Activated CD4-positive, CD25-positive, alpha-beta regulatory T cell treated with anti-CD3 and anti-CD28 coated beads, Interleukin-2, amount 50 U/mL, for 72 hours (primary cell): Measurements from ENCODE around the gene CEND1.
A peak's percentile ranks its signal among the peaks of the same experiment; 100 is the strongest.

ENCODE experiments used
- DNase-seq: peaks from one replicate; pipeline ENCODE4 v3.0.0; 2021

CEND1 gene

DNA sequence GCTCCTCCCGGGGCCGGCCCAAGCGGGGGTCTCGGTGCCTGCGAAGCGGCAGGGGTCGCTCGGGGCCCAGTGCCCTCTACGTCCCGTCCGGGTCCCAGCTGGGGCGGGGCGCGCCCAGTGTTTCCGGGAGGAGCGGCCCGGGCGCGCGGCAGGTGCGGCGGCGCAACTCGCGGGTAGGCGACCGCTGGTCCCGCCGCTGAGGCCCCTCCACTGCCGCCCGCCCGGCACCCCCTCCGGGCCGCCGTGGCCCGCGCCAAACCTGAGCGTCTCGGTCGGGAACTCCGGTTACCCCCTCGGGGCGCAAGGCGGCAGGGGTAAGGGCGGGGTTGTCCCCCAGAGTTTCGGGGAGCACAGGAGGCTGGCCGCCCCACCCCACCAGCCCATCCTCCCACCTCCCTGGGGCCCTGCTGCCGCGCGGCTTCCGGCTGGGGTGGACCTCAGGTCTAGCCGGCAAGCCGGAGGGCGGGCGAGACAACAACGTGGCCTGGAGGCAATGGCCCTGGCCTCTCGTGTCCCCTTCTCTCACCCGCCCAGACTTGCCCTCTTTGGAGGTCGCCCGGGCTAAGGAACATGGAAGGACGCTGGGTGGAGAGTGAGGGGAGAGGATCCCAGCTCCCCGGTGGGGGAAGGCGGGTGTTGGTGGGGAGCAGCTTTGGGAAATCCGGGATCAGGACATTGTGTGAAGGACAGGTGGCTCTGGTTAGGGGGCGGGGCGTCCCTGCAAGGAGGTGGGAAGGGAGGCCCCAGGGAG is 37.4 kb upstream of the CEND1 start:
- no peak for DNase-seq

DNA sequence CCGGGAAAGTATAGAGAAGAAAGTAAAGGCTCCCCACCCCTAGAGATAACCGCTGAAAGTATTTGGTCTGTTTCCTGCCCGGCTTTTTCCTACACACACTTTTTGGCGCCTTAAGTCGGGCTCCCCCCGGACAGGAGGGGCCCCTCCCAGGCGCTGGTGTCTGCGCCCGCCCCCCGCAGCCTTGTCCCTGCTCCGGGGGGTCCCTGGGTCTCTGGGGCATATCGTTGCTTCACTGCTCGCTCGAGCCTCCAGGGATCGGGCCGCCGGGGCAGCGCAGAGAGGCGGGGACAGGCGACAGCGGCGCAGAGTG is 36.9 kb upstream of the CEND1 start:
- no peak for DNase-seq

- no peak for DNase-seq
Observed at GRCh38 chr11:826227-826621, 36.3 kb upstream of the CEND1 start.

- no peak for DNase-seq
Observed at GRCh38 chr11:825366-826226, 35.7 kb upstream of the CEND1 start.

- DNase-seq: no peak
Observed at GRCh38 chr11:824942-825341, 35.1 kb upstream of the CEND1 start.

DNA sequence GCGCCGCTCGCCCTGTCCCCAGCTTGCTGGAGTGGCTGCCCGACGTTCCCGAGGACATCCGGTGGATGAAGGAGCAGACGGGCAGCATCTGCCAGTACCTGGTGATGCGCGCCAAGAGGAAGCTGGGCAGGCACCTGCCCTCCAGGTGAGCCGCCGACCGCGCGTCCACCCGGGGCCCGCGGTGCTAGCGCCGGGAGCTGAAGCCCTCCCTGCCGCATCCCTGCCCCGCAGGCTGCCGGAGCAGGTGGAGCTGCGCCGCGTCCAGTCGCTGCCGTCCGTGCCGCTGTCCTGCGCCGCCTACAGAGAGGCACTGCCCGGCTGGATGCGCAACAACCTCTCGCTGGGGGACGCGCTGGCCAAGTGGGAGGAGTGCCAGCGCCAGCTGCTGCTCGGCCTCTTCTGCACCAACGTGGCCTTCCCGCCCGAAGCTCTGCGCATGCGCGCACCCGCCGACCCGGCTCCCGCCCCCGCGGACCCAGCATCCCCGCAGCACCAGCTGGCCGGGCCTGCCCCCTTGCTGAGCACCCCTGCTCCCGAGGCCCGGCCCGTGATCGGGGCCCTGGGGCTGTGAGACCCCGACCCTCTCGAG is 34.5 kb upstream of the CEND1 start:
- DNase-seq: no peak

GRCh38 chr11:823441-824291 is 33.8 kb upstream of the CEND1 start:
- no peak for DNase-seq

DNA sequence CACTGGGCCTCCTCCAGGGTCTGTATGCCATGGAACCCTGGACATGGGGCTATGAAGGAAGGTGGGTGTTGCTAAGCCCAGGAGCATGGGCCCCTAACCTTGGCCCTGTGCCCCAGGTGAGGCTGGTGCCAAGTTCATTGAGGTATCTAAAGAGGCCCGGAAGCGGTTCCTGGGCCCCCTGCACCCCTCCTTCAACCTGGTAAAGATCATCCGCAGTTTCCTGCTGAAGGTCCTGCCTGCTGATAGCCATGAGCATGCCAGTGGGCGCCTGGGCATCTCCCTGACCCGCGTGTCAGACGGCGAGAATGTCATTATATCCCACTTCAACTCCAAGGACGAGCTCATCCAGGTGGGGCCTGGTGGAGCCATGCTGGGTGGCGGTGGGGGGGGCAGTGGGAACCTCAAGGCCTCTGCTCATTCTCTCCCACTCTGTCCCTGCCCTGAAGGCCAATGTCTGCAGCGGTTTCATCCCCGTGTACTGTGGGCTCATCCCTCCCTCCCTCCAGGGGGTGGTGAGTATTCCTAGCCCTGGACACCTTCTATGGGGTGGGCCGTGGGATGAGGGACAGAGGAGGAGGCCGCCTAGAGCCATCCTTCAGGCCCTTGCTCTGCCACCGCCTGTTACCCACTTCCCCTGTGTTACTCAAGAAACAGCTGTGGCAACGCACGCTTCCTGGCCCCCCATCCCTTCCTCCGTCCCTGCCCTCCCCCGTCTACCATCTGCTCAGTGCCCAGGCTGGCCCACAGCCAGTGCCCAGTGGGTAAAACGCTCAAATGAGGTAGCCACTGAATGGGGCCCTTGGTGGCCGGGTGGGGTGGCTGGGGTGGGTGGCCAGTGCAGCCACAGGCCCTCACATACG is 31.9 kb upstream of the CEND1 start:
- DNase-seq: no peak

- DNase-seq: no peak
Observed at GRCh38 chr11:820655-821511, 31.0 kb upstream of the CEND1 start.

DNA sequence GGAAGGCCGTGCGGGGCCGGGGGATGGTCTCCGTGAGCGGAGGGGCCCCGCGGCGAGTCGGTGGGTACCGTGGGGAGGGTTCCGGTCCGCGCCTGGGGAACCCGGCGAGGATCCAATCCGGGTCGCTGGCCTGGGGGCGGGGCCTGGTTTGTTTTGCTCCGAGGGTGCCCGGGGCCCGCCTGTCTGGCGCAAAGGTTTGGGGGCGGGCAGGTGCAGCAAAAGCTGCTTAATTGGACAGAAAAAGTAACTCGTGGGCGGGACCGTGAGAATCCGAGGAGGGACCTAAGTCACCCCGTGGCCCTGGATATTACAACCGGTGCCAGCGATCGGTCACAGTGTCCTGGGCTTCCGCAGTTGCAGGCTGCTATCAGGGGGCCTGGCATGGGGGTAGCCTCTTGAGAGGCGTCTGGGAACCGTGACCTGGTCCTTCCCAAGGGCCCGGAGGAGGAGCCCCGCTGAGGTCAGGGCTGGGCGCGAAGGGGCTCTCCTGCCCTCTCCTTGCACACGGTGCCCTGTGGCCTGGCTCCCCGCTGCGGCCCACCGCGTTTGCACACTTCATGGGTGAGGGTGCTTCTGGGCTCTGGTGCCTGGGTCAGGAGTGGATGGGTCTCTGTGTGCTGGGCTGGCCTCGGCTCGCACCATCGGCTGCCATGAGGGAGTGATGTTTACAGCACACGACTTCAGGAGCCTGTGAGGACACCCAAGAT is 30.2 kb upstream of the CEND1 start:
- DNase-seq: peak; percentile 91

DNA sequence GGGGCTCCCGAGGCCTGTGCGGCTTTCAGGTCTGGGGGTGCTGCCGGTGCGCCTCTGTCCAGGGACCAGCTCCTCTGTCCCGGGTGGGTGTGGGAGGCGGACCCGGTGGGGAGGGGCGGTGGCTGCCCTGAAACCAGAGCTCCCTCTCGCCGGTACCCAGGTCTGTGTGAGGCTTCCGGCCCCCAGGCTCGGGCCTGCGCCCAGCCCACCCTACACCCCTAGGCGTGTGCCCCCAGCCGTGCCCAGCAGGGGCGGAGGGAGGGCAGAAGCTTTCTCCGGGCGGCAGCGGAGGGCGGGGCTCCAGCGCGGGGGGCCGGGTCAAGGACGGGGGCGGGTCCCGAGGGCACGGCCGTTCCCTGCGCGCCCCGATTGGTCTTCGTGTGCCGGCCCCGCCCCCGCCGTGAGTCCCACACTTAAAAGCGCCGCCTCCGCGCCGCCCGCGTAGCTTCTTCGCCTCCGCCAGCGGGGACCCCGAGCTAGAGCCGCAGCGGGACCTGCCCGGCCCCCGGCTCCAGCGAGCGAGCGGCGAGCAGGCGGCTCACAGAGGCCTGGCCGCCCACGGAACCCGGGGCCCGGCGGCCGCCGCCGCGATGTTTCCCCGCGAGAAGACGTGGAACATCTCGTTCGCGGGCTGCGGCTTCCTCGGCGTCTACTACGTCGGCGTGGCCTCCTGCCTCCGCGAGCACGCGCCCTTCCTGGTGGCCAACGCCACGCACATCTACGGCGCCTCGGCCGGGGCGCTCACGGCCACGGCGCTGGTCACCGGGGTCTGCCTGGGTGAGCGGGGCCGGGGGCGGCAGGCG is 29.4 kb upstream of the CEND1 start:
- peak; percentile 93 for DNase-seq

GRCh38 chr11:818396-819128 is 28.7 kb upstream of the CEND1 start, which contains the start of gene PNPLA2:
PNPLA2 (plus strand) TSS chr11:818914; CDS start chr11:819719, 805 bp downstream.
- DNase-seq: no peak

DNA sequence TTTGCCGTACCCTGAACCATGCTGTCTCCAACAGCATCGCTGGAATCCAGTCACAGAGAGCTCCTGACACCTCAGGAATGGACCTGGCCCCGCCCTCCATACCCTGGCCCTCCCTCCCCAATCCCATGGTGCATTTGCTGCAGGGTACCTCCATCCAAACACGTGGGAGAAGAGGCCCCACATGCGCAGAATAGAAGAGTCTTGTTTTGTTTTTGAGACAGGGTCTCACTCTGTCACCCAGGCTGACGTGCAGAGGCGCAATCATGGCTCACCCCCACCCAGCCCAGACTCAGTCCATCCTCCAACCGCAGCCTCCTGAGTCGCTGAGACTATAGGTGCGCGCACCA is 26.5 kb upstream of the CEND1 start:
- no peak for DNase-seq

DNA sequence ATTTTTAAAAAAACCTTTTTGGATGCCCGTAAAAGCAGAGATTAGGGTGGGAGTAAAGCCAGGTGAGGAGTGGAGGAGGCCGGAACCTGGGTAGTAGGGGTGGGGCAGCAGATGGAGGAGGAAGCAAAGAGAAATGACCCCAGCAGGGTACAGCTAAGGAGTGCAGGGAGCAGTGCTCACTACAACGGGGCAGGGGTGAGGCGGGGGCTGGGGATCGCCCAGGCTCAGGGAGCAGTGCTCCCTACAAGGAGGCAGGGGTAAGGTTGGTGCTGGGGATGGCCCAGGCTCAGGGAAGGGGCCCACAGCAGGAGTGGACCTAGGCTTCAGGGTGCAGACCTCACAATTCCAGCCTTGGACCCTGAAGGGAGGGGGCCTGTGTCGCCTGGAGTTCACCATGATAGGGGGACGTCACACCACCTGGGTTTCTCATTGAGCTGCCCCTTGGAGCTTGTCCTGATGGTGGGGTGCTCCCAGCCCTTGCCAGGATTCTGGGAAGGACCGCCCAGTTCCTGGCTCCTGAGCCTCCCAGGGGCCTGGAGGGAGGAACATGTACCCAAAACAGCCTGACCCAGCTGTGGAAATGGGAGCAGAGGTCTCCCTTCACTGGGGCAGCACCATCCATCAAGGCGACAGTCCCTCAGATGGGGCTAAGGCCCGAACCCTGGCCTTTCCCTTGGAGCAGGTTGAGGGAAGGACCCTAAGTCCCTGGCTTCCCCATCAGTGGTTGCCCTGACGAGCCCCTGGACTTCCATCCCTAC is 26.0 kb upstream of the CEND1 start:
- DNase-seq: no peak

DNA sequence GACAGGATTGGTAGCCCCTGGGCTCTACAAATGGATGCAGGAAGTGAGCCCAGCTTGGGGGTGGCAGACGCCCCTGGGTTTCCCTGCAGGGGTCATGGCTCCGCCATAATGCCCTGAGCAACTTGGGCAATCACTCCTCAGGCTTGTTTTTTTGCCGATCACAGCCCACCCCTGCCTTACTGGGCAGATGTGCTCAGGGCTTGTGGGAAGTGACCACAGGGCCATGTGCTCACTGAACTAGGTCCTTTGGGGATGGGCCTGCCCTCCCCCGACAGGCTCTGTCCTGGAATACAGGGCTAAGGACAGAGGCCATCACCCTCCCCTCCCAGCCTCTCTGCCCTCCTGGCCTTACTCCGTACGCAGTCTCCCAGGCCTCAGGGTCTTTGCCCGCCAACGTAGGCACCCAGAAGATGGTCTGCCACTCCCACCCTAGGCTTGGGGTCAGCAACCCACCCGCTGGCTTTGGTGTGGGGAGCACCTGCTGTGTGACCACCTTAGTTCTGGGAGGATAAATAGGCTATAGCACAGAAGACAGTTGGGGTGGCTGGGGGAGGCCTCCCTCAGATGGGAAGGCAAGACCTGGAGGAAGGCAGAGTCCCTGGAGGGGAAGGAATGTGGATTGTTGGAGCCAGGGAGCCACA is 23.7 kb upstream of the CEND1 start:
- no peak for DNase-seq

GRCh38 chr11:813072-813455 is 23.2 kb upstream of the CEND1 start:
- no peak for DNase-seq

GRCh38 chr11:812390-812789 is 22.5 kb upstream of the CEND1 start:
- no peak for DNase-seq
